ENCODE results near the gene KIAA1210. TPM values are rescaled to one million over a fixed set of nuclear protein-coding genes. Genes with fewer than 3 reads are reported as not detected.

The KIAA1210 gene
- not detected for total RNA-seq
- long read RNA-seq, result 0 reads

GRCh38 chrX:119127650-119128049, at the start of gene KIAA1210:
Gene KIAA1210, minus strand, starts transcription at chrX:119127812. Its CDS starts 4,170 bp downstream, at chrX:119123642.
- DNase-seq, result no peak
- intact Hi-C loops (cut with micrococcal nuclease), result no loop called here
- ATAC-seq, result no peak

- intact Hi-C loops (cut with micrococcal nuclease), result no loop called here
- no peak for ATAC-seq
Observed at GRCh38 chrX:119177278-119177677, 49.7 kb upstream of the KIAA1210 start.

DNA sequence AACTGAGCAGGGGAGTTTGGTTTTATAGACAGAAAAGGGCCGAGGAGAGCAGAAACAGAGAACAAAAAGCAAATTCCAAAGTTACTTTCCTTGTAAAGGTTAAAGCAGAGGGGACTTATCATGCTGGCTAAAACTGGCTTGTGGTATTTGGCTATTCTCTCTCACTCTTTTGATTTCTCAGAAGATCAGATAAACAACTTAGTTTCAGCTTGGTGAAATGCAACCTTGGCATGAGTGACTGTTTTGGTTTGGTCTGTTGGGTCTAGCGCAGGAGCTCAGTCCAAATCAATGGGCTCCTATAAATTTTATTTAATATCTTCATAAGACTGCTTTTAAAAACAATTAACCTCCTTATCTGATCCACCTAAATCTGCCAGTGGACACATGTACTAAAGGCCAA, 47.3 kb upstream of the KIAA1210 start:
- ATAC-seq (no peak), DNase-seq (no peak)
- intact Hi-C loops (cut with micrococcal nuclease), result no loop called here

More at GRCh38 chrX:119177278-119177677, 49.7 kb upstream of the KIAA1210 start:
- DNase-seq, result no peak

- ATAC-seq, result no peak
- DNase-seq, result no peak
- intact Hi-C loops (cut with micrococcal nuclease), result no loop called here
Observed at GRCh38 chrX:119168104-119168503, 40.5 kb upstream of the KIAA1210 start.

DNA sequence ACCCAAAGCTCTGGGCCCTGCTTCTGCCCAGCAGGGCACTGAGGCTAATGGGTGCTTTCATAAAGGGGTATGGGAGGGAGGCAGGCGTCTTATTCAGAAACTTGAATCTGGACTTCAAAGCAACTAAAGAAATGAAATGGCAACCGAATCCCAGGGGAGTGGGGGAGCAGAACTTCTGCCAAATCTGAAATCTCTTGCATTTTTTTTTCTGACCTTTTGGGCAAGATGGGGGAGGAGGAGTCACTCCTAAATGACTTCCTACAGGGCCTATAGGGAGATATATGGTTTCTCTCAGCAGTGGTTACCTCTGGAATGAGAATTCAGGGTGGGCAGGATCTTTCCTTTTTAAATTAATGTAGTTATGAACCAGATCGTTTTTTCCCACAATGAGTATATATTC, 30.6 kb upstream of the KIAA1210 start:
- DNase-seq (no peak), ATAC-seq (no peak)
- intact Hi-C loops (cut with micrococcal nuclease), result no loop called here

DNA sequence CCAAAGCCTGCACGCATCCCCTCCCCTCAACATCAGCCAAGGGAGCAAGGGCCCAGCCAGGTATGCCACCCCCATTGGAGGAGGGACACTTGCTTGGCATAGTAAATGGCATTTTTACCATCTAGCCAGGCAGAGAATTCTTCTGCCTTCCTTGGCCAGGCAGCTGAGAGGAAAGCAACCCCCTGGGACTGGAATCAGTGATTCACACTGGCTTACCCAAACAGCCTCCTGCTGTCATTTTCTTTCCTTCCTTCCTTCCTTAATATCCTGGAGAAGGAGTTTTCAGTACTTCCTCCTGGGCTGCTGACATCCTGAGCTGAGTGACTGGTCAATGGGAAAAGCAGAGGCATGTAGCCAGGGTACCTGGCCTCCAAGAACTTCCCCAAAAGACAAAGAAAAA, 28.6 kb upstream of the KIAA1210 start:
- intact Hi-C loops (cut with micrococcal nuclease), result no loop called here
- no peak for DNase-seq
- no peak for ATAC-seq

GRCh38 chrX:119155416-119156035, 27.9 kb upstream of the KIAA1210 start:
- ATAC-seq, result no peak
- no peak for DNase-seq
- intact Hi-C loops (cut with micrococcal nuclease), result no loop called here

DNA sequence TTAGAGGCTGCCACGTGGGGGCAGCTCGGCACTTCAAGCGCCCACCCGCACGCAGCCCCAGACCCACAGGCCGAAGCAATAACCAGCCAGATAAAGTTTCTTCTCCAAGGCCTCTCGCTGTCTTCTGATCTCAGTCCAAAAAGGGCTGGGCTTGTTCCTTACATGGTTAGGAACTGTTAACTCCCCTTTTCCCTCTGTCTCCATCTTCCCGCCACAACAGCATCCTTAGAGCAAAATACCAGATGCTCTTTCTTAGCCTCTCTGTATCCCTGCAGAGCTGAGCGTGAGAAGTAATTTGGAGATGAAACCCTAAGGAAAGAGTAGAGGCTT, 23.4 kb upstream of the KIAA1210 start:
- intact Hi-C loops (cut with micrococcal nuclease), result no loop called here
- ATAC-seq (no peak), DNase-seq (no peak)

GRCh38 chrX:119150163-119151050, 22.8 kb upstream of the KIAA1210 start:
- ATAC-seq (peak; percentile 32), DNase-seq (peak; percentile 23)
- intact Hi-C loops (cut with micrococcal nuclease), result no loop called here

GRCh38 chrX:119147486-119147885, 19.9 kb upstream of the KIAA1210 start:
- DNase-seq (no peak), ATAC-seq (no peak)
- intact Hi-C loops (cut with micrococcal nuclease), result no loop called here

- intact Hi-C loops (cut with micrococcal nuclease), result no loop called here
- ATAC-seq (peak; percentile 35), DNase-seq (peak; percentile 23)
Observed at GRCh38 chrX:119145241-119145653, 17.6 kb upstream of the KIAA1210 start.

GRCh38 chrX:119134466-119134865, 6.9 kb upstream of the KIAA1210 start:
- intact Hi-C loops (cut with micrococcal nuclease), result loop anchor here (10.0 kb wide), 1 partner anchor 80 kb away; no protein-coding TSS in a partner anchor
- DNase-seq, result no peak
- ATAC-seq, result no peak

DNA sequence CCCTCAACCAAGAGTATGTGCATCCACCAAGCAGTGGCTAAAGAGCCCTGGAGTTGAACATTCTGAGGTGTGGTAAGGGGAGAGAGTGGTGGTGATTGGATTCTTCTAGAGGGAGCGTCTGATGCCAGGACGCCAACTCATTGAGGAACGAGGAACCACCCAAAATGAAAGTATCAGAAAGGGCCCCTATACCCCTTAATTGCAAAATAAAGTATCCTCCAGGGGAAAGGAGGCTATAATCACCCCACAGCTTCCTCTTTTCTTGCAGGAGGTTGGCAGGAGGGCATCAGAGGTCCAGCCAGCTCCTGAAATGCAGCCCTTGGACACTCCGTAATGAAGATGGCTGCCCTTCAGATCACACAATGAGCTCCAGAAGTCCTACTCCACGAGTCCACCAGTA, 5.3 kb upstream of the KIAA1210 start:
- ATAC-seq (no peak), DNase-seq (no peak)
- intact Hi-C loops (cut with micrococcal nuclease), result loop anchor here (10.0 kb wide), 1 partner anchor 82 kb away; no protein-coding TSS in a partner anchor

DNA sequence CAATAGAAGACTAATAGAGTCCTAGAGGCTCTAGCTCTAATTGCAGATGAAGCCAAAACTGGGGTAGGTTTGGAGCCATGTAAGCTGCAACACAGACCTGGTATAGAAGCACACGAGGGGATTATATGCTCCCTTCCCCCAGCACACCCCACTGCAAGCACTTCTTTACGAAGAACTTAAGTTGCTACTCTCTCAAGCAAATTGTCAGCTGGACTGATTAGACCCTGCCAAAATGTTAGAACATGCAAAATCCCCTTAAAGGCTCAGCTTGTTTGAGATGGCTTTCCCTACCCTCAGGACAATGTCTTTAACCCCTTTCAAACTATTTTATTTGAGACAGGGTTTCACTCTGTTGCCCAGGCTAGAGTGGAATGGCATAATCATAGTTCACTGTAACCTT, 4.7 kb upstream of the KIAA1210 start:
- intact Hi-C loops (cut with micrococcal nuclease), result loop anchor here (10.0 kb wide), 1 partner anchor 82 kb away; no protein-coding TSS in a partner anchor
- DNase-seq (no peak), ATAC-seq (no peak)

- ATAC-seq (no peak), DNase-seq (no peak)
- intact Hi-C loops (cut with micrococcal nuclease), result loop anchor here (10.0 kb wide), 1 partner anchor 84 kb away; no protein-coding TSS in a partner anchor
Observed at GRCh38 chrX:119130911-119131310, 3.3 kb upstream of the KIAA1210 start.

GRCh38 chrX:119121341-119121740, 6.3 kb downstream of the KIAA1210 start:
- DNase-seq, result no peak
- peak; percentile 21 for ATAC-seq
- intact Hi-C loops (cut with micrococcal nuclease), result no loop called here

- intact Hi-C loops (cut with micrococcal nuclease), result no loop called here
- peak; percentile 64 for ATAC-seq
- DNase-seq, result peak; percentile 55
Observed at GRCh38 chrX:119118780-119119395, 8.7 kb downstream of the KIAA1210 start.

- DNase-seq, result no peak
- intact Hi-C loops (cut with micrococcal nuclease), result no loop called here
- no peak for ATAC-seq
Observed at GRCh38 chrX:119107206-119107605, 20.4 kb downstream of the KIAA1210 start.

DNA sequence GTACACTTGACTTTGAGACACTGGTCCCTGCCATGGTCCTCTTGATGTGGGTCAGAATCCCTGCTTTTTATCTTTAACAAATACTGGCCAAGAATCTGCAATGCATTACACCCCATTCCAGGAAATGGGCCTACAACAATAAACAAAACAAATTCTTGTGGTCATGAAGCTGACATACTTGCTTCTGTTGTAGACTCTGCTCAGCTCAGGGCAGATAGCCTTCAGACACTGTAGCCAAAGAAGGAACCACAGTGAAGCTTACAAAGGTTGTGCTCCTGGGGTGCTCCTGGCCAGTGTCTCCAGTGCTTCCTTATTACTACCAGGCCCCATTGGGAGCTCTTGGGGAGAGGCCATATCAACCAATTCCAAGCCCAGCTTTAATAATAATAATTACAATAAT, 21.8 kb downstream of the KIAA1210 start:
- intact Hi-C loops (cut with micrococcal nuclease), result no loop called here
- ATAC-seq, result no peak
- no peak for DNase-seq

DNA sequence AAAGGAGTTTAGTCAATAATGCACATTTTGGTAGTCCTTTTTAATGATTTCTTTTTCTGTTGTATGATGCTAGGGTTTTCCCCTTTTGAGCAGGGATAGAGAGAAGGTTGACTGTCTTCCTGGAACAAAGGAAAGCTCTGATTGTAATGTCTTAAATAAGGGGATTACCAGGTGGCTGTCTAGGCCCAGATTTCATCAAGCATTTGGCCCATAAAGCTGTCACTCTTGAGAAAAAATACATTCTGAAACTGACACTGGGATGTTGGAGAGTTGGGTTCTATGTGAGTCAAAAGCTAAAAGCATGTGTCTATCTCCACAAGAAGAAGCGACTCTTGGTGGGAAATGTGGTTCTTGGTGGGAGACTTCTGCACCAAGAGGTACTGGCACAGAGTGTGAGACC, 26.4 kb downstream of the KIAA1210 start:
- no peak for ATAC-seq
- DNase-seq, result no peak
- intact Hi-C loops (cut with micrococcal nuclease), result no loop called here
